ENCODE data around the gene ULK3.

DNA sequence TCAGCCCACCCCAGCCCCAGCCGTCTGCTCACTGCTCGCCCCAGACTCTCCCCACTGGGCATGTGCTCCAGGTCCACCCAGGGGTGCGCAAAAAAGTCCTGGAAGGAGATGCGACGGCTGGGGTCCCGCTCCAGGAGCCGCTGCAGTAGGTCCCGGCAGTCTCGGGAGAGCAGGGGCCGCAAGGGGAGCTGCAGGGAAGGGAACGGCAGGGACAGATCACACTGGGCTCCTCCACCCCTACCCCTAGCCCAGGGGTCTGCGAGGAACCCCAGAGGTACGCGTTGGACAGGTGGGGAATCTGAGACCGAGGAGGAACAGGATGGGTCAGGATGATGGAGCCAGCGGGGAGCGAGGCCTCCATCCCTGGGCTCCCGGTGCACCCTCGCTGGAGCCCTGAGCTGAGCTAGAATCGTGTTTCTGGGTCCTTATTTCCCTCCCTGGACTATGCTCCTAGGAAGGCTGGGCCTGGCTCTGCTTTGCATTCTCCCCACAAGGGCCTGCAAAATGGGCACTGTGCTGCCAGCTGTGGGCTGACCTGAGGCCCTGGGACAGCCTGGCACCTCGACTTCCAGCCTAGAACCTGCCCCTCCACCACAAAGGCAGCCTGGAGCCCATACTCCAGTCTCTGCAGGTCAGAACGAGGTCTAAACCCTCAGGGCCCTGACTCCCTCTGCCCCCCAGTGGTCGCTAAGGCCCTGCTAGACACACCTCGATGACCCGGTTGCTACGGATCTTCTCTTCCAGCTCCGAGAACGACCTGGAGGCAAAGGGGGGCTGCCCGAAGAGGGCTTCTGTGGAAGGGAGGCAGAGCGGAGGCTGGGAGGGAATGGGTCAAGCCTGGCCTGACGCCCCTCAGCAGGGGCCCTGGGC lies 3.2 kb downstream of the ULK3 start:
- no peak for TF ChIP-seq POLR2AphosphoS5 (IDR thresholded peaks at IDR 0.05)
- TF ChIP-seq, protein P1, sequence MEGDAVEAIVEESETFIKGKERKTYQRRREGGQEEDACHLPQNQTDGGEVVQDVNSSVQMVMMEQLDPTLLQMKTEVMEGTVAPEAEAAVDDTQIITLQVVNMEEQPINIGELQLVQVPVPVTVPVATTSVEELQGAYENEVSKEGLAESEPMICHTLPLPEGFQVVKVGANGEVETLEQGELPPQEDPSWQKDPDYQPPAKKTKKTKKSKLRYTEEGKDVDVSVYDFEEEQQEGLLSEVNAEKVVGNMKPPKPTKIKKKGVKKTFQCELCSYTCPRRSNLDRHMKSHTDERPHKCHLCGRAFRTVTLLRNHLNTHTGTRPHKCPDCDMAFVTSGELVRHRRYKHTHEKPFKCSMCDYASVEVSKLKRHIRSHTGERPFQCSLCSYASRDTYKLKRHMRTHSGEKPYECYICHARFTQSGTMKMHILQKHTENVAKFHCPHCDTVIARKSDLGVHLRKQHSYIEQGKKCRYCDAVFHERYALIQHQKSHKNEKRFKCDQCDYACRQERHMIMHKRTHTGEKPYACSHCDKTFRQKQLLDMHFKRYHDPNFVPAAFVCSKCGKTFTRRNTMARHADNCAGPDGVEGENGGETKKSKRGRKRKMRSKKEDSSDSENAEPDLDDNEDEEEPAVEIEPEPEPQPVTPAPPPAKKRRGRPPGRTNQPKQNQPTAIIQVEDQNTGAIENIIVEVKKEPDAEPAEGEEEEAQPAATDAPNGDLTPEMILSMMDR (IDR thresholded peaks at IDR 0.05), result no peak
